Caki2 (cell line): ENCODE measurements around the gene PLAC8. TPM values are rescaled to one million over a fixed set of nuclear protein-coding genes. Genes with fewer than 3 reads are reported as not detected.
"Not testable (repeated sequence)": the region's sequence is repeated elsewhere in the genome, so short reads cannot be mapped to it uniquely, and the experiment has no call there.

Experiments used
- DNase-seq: peaks from one replicate; pipeline ENCODE4 v3.0.0-alpha.2; 2015; ENCODE audit warnings: low read depth
- in situ Hi-C: cut with HindIII; loops from 2 replicates; pipeline ENCODE4 v1.10.0; 2016; ENCODE audit warnings: low sequenced_read_pairs, low pct_unique_long_range_greater_than_20kb, mixed read lengths
- total RNA-seq: library from RNA; depleted of rRNA; stranded (reverse); fragments of >200 nt; shearing (Covaris generic); gene quantifications from 2 replicates; pipeline ENCODE4 v1.2.3, GENCODE V29; 2014; ENCODE audit warnings: low replicate concordance; rRNA removed

PLAC8 gene, protein sequence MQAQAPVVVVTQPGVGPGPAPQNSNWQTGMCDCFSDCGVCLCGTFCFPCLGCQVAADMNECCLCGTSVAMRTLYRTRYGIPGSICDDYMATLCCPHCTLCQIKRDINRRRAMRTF
- total RNA-seq = not detected in 2 replicates

DNA sequence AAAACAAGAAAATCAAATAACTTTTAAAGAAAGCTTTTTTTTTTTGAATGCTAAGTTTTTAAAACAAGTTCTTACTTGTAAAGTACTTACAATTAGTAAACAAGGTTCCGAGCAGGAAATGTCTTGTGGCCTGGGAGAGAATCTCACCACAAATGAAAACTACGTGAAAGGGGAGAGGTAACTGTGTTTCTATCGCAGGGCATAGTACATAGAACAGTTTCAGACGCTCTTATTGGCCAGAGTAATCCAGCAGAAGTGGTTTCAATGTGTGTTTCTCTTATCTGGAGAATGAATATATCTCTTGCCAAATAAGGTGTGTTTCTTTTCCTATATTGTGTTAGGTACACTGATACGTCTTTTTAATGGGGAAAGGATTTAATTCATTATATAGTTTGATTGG is at the start of gene PLAC8:
PLAC8 (minus strand) TSS at position 154 of the 400 bp plus-strand sequence. CDS start 6,808 bp downstream, outside the sequence.
- in situ Hi-C loops = no loop called here
- no peak for DNase-seq

DNA sequence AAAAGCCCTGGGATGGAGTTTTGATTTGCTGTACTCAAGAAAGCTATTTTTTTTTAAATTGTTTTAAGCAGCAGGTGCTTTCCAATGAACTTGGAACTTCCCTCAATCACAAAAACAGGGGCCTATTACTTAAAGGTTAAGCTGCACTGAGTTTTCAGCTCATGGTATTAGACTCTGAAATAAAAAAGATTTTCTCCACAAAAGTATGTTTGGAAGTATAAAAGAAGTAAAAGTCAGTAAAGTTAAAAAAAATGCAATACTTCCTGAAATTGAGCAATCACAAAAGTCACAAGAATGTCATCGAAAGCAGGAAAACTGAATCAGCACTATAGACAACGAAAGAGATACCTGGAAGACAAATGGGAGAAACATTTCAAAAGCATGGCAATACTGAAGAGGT is 38.9 kb upstream of the PLAC8 start:
- in situ Hi-C loops = no loop called here
- no peak for DNase-seq

DNA sequence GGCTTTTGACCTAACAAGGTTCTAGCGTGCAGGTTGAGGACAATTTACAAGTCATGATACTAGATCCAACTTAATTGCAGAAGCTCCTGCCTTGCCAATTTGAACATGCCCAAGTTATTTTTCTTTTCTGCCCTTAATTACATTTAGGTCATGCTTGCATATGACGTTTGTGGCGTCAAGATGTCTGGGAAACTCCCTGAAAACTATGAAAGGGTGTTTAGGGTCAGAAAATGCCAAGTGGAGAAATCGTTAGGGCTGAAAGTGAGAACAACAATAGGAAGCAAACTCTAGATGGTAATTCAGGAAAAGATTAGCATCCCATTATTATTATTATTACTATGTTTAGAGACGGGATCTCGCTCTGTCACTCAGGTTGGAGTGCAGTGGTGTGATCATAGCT is 38.2 kb upstream of the PLAC8 start:
- DNase-seq = no peak
- in situ Hi-C loops = no loop called here

DNA sequence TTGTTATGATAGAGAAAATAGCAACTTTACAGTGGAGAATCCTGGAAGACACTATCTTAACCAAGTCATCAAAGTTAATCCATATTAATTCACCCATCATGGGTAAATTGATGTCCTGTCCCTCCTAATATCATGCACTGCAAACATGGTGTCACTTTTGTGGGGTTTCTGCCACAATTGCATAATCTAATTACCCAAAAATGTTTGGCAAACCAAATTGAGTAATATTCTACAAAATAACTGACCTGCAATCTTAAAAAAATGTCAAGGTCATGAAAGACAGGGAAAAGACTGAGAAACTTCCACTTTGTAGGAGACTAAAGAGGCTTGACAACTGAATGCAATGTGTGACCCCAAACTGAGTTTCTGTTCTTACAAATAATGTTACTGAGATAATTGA is 37.1 kb upstream of the PLAC8 start:
- in situ Hi-C loops = no loop called here
- no peak for DNase-seq

DNA sequence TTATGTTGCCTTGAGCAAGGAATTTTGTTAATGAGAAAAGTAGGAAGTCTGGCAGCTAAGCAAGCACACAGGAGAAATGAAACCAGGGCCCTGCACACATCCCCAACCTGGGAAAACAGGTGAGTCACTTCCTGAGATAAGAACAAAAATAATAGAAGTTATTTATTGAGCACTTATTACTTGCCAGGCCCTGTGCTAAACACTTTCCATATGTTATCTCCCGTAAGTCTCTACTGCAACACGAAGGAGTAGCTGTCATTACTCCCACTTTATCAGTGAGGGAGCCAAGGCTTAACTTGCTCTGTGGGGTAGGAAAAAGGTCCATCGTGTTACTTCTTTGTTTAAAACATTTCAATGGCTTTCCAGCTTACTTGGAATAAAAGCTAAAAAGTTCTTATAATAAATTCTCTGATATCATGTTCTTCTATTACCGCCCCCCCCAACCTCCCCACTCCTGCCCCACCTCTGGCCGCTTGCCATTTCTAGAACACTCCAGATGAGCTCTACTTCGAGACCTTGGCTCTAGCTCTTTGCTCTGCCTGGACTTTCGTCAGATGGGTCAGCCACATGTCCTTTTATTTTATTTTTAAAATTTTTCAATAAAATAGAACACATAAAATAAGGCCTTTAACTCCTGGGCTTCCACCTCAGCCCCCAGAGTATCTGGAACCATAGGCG is 36.3 kb upstream of the PLAC8 start:
- in situ Hi-C loops = no loop called here
- no peak for DNase-seq

DNA sequence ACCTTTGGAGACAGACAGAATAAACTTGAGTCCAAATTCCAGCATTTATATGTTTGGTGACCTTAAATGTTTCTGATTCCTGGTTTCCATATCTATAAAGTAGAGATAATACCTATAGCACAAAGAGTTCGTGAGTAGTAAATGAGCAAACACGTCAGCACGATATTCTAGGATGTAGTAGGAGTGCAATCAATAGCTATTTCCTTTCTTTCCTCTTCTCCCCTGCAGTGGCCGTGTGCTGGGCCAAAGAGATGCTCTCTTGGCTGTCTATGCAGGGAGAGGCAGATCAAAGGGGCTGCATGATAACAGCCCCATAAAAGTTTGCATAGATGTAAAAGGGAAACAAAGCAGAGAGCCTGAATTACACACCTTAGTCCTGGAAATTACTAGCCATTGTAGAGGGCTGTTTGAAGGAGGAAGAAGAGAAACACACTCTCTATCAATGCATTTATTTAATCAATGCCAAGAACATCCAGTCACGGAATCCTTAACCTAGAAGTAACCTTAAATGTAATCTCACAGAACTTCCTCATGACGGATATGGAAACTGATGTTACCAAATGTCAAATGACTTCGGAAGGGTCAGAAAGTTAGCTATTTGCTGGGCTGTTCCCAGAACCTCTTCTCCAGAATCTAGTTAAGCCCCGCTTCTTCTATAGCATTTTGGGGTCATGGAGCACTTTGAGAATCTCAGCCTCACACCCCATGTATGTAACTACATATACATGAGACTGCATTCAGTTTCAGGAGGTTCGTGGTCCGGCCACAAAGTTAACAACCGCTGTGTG is 35.5 kb upstream of the PLAC8 start:
- DNase-seq = no peak
- in situ Hi-C loops = no loop called here

DNA sequence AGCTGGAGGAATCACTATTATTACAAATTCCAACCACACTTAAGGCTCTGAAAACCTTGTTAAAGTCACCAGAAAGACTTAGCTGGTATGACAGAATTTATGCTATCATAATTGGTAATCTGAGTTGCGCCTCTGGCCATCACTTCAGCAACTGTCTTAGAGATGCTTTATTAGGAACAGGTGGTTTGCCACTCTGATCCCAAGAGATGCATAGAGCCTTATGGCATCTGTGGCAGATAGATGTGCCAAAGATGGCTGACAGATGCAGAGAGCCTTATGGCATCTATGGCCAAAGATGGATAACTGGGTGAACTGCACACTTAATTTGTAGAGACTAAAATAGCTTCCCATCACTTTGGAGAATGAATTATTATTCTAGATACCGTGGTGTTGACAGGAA is 32.3 kb upstream of the PLAC8 start:
- in situ Hi-C loops = no loop called here
- no peak for DNase-seq

DNA sequence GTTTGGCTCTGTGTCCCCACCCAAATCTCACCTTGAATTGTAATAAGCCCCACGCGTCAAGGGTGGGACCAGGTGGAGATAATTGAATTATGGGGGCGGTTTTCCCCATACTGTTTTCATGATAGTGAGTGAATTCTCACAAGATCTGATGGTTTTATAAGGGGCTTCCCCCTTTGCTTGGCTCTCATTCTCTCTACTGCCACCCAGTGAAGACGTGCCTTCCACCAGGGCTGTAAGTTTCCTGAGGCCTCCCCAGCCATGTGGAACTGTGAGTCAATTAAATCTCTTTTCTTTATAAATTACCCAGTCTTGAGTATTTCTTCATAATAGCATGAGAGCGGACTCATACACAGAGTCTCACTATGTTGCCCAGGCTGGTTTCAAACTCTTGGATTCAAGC is 31.2 kb upstream of the PLAC8 start:
- in situ Hi-C loops, DNase-seq: not testable (repeated sequence)

DNA sequence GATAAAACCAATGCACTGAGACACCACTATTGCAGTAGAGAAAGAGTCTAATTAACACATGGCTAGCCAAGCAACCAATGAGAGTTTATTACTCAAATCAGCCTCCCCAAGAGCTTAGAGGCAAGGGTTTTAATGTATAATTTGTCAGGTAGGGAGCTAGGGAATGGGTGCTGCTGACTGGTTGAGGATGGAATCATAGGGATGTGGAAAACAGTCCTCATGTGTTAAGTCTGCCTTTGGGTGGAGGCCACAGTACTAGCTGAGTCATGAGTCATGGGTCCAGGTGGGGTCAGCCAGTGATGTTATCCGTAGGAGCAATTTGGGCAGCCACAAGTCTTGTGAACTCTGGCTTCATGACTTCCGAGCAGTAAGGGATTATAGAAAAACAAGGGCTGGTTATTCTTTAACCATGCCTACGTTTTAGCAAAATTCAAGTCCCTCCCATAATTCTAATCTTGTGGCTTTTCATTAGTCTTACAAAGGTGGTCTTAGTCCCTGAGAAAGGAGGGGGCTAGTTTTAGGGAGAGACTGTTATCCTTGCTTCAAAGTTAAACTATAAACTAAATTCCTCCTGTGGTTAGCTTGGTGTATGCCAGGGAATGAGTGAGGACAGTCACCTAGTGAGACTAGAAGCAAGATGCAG is 25.1 kb upstream of the PLAC8 start:
- in situ Hi-C loops = no loop called here
- DNase-seq = peak; percentile 79

DNA sequence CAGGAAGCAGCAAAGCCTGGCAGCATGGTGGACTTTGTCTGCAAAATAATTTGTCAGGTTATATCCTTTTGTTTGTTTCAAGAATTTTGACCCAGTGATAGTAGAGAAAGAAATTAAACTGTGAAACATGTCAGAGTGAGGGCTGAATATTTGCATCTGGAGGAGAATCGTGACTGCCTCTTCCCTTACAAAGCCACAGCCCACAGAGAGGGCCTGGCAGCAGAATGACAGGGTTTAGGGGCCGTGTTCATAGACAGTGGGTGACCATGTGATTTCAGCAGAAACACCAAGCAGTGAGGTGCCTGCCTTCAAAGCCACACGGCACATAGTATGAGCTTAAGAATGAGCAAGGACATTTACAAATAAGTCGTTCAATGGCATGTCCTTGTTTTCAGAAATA is 24.4 kb upstream of the PLAC8 start:
- in situ Hi-C loops = no loop called here
- DNase-seq = no peak

DNA sequence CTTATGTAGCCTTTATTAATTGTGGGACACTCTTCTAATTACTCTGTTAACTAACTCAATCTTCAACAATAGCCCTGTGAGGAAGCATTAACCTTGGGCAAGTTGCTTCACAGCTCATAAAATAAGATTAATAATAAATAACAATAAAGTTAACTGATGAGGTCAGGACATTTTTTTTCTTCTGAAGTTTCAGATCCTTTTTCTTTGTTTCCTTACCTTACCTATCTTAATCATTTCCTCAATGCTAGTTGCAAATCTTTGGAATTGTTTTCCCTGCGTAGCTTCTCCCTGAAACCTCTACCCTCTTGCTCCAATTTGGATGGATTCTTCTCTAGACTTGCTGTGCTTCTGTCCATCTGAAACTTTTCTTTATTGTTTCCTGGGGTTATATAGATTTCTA is 17.5 kb upstream of the PLAC8 start:
- in situ Hi-C loops = no loop called here

DNA sequence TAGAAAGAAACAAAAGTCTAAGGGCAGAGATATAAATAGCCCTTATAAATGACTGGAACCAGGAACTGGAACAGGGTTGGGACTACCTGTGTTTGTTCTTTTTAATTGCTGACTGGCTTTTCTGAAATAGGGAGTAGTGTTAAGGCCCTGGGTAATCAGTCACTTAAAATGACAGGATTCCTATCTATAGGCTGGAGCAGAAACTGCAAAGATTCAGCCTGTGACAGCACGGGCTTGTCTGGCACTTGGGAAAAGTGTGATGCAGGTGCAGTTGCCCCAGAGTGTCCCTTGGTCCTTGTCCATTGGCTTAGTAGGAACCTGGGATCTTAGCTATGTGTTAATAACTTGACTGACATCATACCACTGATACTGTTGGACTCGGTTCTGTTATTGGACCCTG is 14.7 kb upstream of the PLAC8 start:
- DNase-seq = no peak
- in situ Hi-C loops = no loop called here

More for the DNA sequence above, 17.5 kb upstream of the PLAC8 start:
- DNase-seq = no peak

DNA sequence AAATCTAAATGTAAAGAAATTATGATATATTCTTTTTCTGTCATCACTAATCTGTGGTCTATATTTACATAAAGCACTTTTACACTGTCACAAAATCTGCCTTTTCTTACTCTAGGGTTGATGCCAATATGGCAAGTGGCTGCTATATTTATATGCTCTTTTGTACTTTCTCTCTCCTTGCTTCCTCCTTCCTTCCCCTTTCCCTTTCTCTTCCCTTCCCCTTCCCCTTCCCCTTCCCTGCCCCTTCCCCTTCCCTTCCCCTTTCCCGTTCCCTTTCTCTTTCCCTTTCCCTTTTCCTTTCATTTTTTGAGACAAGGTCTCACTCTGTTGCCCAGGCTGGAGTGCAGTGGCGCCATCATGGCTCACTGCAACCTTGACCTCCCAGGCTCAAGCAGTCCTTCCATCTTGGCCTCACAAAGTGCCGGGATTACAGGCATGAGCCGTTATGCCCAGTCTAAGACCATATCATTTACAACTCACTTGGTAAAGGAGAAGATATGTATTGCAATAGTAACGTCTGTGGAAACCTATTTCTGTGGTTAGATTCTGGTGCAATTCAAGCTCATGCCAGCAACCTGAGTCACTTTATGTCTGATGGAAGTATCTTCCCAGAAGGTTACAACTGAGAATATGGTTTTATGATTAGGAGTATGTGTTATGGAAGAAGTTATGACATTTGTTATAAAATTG is 13.9 kb upstream of the PLAC8 start:
- in situ Hi-C loops = no loop called here
- DNase-seq = no peak

DNA sequence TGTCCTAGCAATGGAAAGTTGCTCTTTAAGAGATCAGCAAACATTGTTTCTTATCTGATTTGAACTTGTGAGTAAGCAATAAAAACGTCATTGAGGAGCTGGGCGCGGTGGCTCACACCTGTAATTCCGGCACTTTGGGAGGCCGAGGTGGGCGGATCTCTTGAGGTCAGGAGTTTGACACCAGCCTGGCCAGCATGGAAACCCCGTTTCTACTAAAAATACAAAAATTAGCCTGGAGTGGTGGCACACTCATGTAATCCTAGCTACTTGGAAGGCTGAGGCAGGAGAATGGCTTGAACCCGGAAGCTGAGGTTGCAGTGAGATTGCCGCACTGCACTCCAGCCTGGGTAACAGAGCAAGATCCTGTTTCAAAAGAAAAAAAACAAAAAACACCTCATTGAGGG is 11.2 kb upstream of the PLAC8 start:
- no peak for DNase-seq
- in situ Hi-C loops = no loop called here

DNA sequence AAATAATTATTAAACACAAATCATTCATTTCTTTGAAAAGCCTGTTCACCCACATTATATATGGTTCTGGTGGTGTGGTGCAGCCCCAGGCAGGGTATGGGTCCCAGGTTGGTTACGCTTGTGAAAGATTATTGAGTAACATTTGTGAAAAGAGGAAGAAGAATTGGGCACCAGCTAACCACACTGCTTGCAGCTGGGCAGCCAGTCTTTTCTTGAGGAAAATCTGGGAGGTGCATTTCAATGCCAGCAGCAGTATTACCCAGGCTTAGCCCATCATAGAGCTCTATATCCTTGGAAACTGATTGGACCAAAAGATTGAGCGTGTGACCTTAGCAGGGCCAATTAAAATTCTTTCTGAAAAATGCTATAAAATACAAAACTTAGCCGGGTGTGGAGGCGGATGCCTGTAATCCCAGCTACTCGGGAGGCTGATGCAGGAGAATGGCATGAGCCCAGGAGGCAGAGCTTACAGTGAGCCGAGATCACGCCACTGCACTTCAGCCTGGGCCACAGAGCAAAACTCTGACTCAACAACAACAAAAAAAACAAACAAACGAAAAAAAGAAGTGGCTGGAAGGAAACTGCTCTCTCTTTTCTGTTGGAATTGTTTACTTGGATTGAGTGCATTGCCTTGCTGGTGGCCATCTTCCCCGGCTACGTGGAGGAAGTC is 9.7 kb upstream of the PLAC8 start:
- no peak for DNase-seq
- in situ Hi-C loops = no loop called here

DNA sequence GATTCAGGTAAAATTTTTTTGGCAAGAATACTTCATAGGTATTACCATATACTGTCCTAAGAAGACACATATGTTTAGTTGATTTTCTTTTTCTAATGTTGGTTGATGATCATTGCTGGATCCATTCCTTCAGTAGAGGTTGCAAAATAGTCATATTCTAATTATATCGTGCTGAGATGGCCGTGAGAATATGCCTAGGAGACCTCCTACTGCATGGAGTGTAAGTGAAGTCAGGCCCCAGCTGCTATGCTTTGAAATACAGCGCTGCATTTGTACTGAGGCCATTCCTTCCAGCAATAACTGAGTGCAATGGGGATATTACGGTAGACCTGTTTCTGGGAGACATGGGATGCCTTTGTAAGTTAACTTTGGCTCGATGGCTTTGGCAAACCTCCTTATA is 6.7 kb upstream of the PLAC8 start:
- no peak for DNase-seq
- in situ Hi-C loops = no loop called here

DNA sequence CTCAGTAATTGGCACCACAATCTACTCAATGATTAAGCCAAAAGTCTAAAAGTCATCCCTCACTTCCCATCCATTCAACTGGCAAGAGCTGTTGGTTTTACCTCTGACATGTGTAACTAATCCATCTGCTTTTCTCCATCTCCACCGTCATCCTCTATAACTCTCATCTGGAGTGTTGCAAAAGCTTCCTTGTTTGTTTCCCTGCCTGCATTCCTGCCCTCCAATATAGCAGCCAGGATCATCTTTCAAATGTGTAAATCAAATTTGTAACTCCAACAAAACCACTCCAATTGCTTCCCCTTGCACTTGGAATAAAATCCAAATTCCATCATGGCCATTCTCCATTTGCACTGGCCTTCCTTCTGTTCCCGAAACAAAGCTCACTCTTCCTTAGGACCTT is 4.3 kb upstream of the PLAC8 start:
- in situ Hi-C loops = no loop called here
- DNase-seq = no peak

DNA sequence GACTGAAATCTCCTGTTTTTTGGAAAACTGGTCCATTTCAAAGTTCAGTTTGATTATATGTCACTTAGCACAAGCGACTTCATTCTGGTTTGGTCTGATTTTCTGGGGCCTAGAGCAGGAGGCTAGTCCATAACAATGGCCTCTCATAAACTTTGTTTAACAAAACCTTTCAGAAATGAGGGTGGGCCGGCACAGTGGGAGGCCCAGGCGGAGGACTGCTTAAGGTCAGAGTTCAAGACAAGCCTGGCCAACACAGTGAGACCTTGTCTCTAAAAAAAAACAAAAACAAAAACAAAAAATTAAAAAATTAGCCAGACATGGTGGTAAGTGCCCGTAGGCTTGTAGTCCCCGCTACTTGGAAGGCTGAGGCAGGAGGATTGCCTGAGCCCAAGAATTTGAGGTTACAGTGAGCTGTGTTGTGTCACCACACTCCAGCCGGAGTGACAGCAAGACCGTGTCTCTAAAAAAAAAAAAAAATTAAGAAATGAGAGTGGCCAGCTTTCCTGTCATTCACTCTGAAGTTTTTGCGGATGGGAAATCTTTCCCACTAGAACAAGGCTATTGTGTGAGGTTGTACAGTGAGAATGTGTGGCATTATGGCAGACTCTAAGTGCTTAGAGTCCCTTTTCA is 1.2 kb upstream of the PLAC8 start:
- in situ Hi-C loops = no loop called here
- DNase-seq = no peak
